ENCODE data around the gene KRTAP4-7. TPM values are rescaled to one million over a fixed set of nuclear protein-coding genes. Genes with fewer than 3 reads are reported as not detected.
"Not testable (repeated sequence)": the region's sequence is repeated elsewhere in the genome, so short reads cannot be mapped to it uniquely, and the experiment has no call there.

KRTAP4-7 gene
- total RNA-seq, 2 donors from 2014 or later, result not detected

DNA sequence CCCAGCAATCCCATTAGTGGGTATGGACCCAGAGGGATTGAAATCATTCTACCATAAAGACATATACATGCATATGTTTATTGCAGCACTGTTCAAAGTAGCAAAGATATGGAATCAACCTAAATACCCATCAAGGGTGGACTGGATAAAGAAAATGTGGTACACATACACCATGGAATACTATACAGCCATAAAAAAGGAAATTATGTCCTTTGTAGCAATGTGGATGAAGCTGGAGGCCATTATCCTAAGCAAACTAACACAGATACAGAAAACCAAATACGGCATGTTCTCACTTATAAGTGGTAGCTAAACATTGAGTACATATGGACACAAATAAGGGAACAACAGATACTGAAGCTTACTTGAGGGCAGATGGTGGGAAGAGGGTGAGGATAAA lies 26.4 kb upstream of the KRTAP4-7 start:
- no peaks in the 10 kb centered on the region for H3K36me3 ChIP-seq
- H3K4me1 ChIP-seq (ENCODE audit: control insufficient read depth in 1 of 2, low read depth in 2 of 2), result peaks cover 17 to 27% of the 10 kb centered on the region in 2 donors
- DNase-seq (ENCODE audit: low spot score) (no peak), ATAC-seq (ENCODE audit: insufficient number of reproducible peaks, low FRiP score, low read depth) (no peak)
- H3K9me3 ChIP-seq, result no peaks in the 10 kb centered on the region
- no peaks in the 10 kb centered on the region for H3K27me3 ChIP-seq (replicated peaks; ENCODE audit: insufficient read depth)
- TF ChIP-seq, protein P1, sequence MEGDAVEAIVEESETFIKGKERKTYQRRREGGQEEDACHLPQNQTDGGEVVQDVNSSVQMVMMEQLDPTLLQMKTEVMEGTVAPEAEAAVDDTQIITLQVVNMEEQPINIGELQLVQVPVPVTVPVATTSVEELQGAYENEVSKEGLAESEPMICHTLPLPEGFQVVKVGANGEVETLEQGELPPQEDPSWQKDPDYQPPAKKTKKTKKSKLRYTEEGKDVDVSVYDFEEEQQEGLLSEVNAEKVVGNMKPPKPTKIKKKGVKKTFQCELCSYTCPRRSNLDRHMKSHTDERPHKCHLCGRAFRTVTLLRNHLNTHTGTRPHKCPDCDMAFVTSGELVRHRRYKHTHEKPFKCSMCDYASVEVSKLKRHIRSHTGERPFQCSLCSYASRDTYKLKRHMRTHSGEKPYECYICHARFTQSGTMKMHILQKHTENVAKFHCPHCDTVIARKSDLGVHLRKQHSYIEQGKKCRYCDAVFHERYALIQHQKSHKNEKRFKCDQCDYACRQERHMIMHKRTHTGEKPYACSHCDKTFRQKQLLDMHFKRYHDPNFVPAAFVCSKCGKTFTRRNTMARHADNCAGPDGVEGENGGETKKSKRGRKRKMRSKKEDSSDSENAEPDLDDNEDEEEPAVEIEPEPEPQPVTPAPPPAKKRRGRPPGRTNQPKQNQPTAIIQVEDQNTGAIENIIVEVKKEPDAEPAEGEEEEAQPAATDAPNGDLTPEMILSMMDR (IDR thresholded peaks at IDR 0.05), result no peak
- no peak overlapping the region for H3K4me3 ChIP-seq
- no peak overlapping the region for H3K27ac ChIP-seq

DNA sequence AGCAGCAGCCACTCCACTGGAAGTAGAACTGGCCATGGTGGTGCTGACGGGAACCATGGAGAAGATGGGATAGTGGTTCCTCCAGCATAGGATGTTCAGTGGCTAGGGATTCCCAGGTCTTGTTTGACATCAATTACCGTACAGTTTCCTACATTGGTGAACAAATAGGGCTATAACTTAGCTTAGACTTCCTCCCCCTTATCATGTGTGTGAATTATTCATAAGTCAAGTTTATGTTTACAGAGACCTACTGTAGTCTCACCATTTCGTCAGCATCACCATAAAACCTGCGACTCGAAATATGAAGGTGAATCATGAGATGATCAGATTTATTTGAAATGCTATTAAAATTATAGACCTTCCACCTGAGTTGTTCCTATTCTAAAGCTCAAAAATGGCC lies 25.2 kb upstream of the KRTAP4-7 start:
- no peak for ATAC-seq (ENCODE audit: insufficient number of reproducible peaks, low FRiP score, low read depth)
- Histone ChIP-seq H3K27ac (no peak overlapping the region), H3K27me3 (replicated peaks; ENCODE audit: insufficient read depth) (no peaks in the 10 kb centered on the region), H3K4me1 (ENCODE audit: control insufficient read depth in 1 of 2, low read depth in 2 of 2) (peaks cover 23 to 33% of the 10 kb centered on the region in 2 donors), H3K4me3 (no peak overlapping the region), H3K36me3 (no peaks in the 10 kb centered on the region), H3K9me3 (no peaks in the 10 kb centered on the region)
- TF ChIP-seq, protein P1 (IDR thresholded peaks at IDR 0.05), result no peak
- DNase-seq (ENCODE audit: low spot score), result no peak

DNA sequence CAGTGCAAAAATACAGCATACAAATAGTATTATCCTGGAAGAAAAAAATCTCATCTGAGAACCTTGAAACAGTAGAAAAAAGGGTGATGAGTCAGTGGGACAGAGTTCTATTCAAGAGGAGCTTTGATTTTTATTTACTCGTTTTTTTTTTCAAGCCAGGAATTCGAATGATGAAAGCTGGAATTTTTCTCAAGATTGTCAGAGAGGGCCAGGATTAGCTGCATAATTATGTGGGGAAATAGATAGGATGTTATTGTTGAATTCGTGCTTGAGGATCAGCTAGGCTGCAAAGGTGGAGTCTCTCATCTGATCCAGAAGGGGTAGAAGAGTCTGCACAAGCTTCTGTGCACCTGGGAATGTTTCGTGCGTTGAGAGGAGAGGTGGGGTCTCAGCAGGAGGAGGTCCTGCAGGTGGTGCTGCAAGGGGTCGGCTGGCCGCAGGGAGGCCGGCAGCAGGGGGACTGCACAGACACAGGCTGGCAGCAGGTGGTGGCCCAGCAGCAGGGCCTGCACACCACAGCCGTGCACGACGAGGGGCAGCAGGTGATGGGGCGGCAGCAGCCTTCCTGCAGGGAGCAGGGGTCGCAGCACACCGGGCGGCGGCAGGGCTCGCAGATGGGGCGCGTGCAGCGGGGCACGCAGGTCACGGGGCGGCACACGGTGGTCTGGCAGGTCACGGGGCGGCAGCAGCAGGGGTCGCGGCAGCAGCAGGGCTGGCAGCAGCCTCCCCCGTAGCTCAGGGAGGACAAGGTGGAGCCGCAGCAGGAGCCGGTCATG lies 24.5 kb upstream of the KRTAP4-7 start:
- H3K9me3 ChIP-seq; H3K27me3 ChIP-seq (replicated peaks; ENCODE audit: insufficient read depth); ATAC-seq (ENCODE audit: insufficient number of reproducible peaks, low FRiP score, low read depth); H3K27ac ChIP-seq; DNase-seq (ENCODE audit: low spot score); H3K4me3 ChIP-seq; H3K36me3 ChIP-seq: not testable (repeated sequence)
- H3K4me1 ChIP-seq (ENCODE audit: control insufficient read depth in 1 of 2, low read depth in 2 of 2), result peaks cover 23 to 33% of the 10 kb centered on the region in 2 donors

DNA sequence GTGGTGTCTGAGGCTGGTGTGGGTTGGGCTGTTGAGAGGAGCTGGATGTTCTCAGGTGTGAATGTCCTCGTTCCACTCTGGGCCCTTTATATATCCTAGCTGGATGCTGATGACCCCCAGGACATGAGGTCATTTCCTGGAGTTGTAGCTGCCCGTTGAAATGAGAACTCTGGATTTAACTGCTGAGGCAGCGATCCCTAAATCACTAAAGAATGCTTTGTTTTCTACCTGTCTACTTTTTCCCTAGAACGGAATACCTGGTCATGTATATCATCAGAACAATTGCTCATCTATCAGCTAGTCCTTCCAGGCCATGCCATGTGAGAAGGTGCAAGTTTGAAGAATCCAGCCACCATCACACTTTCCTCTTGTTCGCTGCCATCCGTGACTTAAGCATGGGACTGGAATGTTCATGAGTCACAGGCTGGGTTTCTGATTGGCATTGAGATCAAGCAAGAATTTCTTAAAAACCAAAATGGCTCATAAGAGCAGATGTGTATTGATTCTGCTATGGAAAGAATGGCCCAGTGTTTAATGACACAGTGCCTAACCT lies 23.8 kb upstream of the KRTAP4-7 start, which contains the start of gene KRTAP2-3:
Gene KRTAP2-3 (minus strand): TSS at position 63 of the 553 bp plus-strand sequence. CDS start 64 bp downstream, outside the sequence.
- TF ChIP-seq, protein P1 (IDR thresholded peaks at IDR 0.05), result no peak
- DNase-seq (ENCODE audit: low spot score), result no peak
- no peak for ATAC-seq (ENCODE audit: insufficient number of reproducible peaks, low FRiP score, low read depth)
- Histone ChIP-seq H3K4me3 (no peak within 1 kb of the TSS), H3K9me3 (no peaks in the 10 kb centered on the region), H3K27me3 (replicated peaks; ENCODE audit: insufficient read depth) (no peaks in the 10 kb centered on the region), H3K4me1 (ENCODE audit: control insufficient read depth in 1 of 2, low read depth in 2 of 2) (peaks cover 23 to 33% of the 10 kb centered on the region in 2 donors), H3K36me3 (no peaks in the 10 kb centered on the region), H3K27ac (peak within 1 kb of the TSS; percentile 52 to 56)

DNA sequence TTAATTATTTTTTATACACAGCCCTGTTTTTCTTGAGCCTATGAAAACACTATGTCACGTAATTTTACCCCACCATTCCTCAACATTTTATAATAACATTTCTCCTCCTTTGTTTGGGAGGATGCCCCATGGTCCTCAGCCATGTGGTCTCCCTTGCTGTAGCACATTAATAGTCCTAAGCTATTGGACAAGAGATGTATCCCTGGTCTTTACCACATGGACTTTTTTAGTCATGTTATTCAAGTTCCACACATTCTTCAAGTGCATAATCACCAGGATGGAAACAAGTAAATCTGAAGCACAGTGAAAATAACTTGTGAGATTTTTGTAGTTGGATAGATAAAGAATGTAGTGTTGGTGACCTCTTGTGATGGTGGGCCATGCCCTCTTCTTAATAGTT lies 22.0 kb upstream of the KRTAP4-7 start:
- Histone ChIP-seq H3K4me1 (ENCODE audit: control insufficient read depth in 1 of 2, low read depth in 2 of 2) (peaks cover 23 to 33% of the 10 kb centered on the region in 2 donors), H3K36me3 (no peaks in the 10 kb centered on the region), H3K27me3 (replicated peaks; ENCODE audit: insufficient read depth) (no peaks in the 10 kb centered on the region), H3K27ac (peak overlapping the region; percentile 52 to 56), H3K9me3 (no peaks in the 10 kb centered on the region), H3K4me3 (no peak overlapping the region)
- DNase-seq (ENCODE audit: low spot score), result no peak
- TF ChIP-seq, protein P1 (IDR thresholded peaks at IDR 0.05), result no peak
- no peak for ATAC-seq (ENCODE audit: insufficient number of reproducible peaks, low FRiP score, low read depth)
